Kidney capillary endothelial cell (primary cell): Measurements from ENCODE around the gene NFKB2.
A peak's percentile ranks its signal among the peaks of the same experiment; 100 is the strongest.

ENCODE experiments used
- DNase-seq: peaks from one replicate; pipeline ENCODE4 v3.0.0-alpha.2; 2018; ENCODE audit warnings: low spot score

NFKB2 gene

DNA sequence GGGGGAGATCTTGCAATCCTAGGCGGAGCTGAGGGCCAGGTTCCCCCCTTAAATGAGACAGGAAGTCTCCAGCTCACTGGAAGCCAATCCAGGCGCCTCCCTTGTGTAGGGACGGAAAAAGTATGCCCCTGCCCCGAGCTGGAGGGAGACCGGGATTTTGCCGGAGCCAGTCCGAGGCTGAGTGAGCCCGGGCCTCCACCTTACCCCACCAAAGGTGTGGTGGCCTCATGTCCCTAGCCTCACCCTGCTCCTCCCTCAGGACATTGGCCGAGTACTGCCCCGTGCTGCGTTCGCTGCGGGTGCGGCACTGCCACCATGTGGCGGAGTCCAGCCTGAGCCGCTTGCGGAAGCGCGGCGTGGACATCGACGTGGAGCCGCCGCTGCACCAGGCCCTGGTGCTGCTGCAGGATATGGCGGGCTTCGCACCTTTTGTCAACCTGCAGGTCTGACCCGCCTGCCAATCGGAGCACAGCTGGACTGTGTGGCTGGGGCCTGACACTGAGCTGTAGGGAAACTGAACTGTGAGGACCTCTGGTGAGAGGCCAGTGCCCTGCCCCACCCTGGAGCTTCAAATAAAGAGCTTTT is 27.1 kb downstream of the NFKB2 start:
- peak; percentile 72 for DNase-seq

DNA sequence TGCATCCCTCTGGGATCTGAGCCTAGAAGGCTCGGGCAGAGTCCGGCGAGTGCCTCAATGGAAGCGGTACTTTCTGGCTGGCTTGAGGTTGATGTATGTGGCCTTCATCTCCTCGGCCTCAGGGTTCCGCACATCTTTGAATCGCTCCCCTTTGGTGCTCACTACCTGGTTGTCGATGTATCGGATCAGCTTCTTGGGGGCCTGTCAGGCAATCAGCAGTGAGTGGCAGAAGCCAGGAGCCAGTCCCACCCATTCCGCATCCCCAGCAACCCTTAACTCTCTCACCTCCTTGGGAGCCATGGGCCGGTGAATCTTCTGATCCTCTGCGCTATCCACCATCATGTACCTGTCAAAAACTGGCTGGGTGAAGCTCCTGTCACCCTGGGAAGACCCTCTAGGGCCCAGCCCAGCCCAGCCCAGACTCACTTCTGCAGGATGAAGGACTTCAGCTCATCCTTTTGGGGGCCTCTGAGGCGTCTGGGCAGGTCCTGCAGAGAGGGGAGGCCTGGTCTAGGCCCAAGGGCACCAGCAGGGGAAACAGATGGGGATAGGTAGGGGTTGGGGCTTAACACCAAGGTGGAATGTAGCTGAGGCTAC is 28.0 kb downstream of the NFKB2 start:
- no peak for DNase-seq

DNA sequence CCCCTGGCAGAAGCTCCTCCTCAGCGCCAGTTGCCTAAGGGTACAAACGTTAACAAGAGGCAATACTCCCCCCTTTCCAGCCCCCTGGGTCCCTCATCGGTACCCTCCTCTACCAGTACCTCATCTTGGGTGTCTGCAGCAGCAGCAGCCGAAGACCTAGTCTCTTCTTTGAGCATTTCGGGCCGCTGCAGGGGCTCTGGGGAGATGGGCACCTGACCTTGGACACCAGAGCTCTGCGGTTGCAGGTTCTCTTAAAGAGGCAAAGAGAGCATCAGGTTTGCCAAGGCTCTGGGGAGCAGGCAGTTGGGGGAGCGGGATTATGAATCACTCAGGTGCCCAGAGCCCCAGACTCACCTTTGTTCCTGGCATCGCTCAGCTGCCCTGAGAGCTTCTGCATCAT is 28.6 kb downstream of the NFKB2 start:
- DNase-seq = no peak

DNA sequence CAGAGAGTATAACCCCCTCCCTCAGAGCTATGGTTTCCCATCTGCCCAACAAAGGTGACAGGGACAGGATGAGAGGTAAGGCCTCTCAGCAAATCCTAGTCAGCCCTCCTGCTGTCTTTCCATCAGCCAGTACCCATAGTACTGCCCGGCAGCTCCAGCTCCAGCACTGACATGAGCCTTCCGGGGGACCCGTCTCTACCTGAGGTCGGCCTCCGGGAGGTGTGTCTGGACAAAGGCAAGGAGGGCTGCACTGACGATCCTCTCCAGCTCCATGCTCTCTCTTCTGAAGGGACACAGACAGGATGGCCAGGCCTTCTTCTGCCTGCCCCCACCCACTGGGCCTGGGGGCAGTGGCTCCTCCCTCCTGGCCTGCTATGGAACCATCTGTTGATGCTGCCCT is 29.4 kb downstream of the NFKB2 start:
- no peak for DNase-seq

DNA sequence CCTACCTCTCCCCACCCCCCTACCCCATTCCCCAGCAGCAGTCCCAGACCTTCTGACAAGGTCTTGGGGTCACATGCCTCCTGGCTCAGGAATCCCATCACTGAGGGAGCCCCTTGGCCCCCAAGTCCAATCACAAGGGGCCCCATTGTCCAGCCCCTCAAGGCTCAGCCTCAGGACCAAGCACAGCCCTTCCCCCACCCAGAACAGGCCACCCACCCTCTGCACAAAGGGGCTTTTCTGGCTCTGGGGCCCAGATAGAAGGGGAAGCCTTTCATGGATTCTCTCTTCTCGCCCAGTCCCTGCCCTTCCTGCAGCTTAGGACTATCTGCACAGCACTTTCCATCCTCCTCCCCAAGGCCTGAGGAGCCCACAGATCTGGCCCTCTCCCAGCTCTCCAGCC is 29.9 kb downstream of the NFKB2 start:
- DNase-seq = no peak

DNA sequence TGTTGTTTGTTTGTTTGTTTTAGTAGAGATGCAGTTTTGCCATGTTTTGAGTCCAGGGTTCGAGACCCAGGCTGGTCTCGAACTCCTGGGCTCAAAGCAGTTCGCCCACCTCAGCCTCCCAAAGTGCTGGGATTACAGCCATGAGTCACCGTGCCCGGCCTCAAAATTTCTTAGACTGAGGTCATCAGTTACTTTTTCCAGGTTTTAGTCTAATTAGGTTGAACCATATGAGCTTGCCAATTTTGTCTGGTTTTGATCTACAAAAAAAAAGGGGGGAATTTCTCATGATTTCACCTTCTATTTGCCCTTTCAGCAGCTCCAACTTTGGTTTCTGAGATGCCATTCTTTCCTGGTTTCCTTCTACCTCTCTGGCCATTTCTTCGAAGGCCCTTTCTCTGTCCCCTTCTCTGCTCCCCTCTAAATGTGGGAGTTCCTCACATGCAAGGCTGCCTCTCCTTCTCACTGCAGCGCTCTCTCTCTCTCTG is 31.3 kb downstream of the NFKB2 start:
- DNase-seq = no peak

DNA sequence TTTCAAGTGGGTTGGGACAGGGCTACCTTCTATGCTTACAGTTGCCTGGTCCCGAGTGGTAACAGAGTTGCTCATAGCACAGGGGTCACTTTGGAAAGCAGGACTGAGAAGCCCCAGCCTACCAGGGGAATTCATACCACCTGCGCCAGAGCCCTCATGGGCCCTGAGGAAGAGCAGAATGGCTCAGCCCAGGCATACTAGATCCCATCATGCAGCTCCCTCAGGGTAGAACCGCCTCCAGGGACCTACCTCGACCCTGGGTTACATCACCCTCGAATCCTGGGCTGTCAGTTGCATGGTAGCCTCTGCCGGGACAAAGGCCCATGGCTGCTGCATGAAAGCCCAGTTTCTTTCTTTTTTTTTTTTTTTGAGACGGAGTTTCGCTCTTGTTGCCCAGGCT is 34.0 kb downstream of the NFKB2 start:
- no peak for DNase-seq

DNA sequence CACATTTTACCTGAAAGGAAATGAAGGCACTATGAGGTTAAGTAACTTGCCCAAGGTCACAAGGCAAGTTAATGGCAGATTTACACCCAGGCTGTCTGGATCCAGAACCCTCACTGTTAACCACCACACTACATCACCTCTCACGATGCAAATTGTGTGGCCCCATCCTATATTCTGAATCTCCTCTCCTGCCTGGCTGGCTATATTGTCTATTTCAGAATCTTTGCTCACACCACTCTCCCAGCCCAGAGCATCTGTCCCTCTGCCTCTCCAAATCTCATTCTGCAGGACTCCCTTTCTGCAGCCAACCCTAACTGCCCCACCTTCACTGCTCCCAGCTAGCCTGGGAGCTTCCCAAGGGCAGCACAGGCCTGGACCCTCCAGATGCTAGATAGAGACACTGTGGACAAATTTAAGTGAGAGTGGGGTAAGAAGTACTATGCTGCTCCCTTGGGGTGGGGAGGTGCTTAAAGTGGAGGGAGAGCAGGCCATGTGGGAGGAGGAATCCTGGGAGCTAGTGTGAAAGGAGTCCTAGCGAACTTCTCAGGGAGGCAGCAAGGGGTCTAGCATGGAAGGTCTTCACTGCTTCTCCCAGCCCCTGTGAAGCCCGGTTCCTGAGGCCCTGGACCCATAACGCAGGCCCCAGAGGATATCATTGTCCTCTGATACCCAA is 36.1 kb downstream of the NFKB2 start:
- no peak for DNase-seq

DNA sequence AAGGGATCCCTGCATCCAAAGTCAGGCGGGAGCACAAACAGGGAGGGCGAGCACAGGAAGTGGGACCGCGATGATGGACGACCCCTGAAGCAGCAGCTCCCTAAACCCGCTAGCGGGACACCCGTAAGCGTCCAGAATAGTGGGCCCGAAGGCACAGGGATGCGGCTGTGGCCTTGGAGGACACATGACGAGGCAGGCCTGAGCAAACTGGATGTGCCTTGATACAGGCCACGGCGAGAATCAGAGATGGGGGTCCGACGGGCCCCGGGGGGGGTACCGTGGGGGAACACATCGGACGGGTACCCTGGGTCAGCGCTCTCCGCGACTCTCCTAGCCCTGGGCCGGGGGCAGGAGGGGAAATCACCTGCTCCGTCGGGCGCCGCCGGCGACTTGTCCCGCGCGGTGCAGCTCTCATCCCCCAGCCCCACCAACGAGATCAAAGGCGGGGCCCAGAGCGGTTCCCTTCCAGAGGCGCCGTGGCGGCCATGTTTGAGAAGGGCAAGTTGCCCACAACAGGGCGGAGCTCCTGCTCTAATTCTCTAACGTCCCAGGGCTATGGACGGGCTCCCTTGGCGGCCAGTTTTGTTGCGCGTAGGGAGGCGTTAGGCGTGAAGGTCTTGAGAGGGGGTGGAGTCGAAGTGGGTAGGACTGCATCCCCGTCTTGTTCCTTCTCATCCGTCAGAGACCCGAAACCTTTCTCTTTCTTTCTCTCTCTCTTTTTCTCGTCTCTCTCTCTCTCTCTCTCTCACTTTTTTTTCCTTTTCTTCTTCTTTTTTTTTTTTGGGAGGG is 36.9 kb downstream of the NFKB2 start, which contains the start of gene CUEDC2:
Gene CUEDC2 (minus strand): TSS at position 413 of the 789 bp plus-strand sequence. CDS start 7,386 bp downstream, outside the sequence.
- DNase-seq = peak; percentile 91

DNA sequence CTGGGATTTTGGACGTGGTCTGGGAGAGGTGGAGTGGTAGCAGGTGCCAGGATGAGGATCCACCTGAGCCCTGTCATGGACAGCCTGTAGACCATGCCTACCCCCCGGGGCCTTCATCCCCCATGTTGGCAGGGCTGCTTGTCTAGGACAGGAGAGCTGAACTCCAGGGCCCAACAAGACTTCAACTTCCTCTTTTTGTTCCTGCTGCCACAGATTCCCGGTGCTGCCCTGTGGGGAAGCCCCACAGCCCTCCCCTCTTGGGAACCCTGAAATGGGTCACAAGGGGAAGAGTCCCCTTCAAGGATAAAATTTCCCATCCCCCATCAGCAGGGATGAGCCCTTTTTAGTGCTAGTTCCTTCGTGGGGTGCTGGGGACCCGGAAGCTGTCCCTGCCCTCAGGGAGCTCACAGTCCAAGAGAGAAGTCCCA is 38.1 kb downstream of the NFKB2 start:
- no peak for DNase-seq

DNA sequence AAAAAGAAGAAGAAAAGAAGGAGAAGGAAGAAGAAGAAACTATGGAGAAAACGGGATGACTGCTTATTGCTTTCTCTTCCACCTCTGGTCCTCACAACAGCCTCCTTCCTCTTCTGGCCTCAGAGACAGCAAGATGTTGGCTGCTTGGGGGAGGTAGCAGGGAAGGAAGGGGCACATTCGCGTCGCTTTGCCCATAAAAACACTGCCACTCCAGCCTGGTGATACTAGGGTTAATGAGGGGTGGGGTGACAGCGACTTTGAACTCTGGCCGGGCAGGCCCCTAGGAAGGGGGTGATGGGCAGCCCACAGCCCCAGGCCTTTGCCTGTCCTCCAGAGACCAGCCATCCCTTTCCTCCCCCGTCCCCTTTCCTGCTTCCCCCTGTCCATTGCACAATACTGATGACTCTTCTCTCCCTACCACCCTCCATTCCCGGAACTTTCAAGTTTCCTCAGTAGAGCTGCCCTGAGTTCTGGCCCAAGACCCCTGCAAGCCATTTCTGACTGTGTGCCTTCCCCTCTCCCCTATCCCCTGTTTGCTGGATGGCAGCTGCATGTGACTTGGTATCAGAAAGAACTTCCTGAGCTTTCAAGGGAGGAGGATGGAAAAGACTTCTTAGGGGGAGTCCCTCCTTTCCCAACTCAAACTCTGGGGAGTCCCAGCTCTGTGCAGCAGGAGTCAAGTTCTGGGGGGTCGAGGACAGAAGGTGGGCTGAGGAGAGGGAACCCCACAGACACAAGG is 39.1 kb downstream of the NFKB2 start:
- DNase-seq = no peak

DNA sequence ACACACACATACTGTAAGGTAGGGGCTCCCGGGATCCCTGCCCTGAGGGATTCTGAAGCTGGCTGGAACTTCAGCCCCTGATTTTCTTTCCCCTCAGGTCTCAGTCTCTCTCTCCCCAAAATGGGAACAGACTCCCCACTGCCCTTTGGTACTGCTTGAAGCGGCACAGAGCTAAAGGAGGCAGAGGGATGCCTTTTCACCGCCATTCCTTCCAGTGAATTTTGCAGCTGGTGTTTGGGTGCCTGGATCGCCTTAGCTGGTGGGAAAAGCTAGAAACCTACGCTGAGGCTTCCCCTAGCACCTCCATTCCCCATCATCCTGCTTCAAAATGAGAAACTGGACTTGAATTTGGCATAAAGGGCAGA is 39.6 kb downstream of the NFKB2 start:
- no peak for DNase-seq

DNA sequence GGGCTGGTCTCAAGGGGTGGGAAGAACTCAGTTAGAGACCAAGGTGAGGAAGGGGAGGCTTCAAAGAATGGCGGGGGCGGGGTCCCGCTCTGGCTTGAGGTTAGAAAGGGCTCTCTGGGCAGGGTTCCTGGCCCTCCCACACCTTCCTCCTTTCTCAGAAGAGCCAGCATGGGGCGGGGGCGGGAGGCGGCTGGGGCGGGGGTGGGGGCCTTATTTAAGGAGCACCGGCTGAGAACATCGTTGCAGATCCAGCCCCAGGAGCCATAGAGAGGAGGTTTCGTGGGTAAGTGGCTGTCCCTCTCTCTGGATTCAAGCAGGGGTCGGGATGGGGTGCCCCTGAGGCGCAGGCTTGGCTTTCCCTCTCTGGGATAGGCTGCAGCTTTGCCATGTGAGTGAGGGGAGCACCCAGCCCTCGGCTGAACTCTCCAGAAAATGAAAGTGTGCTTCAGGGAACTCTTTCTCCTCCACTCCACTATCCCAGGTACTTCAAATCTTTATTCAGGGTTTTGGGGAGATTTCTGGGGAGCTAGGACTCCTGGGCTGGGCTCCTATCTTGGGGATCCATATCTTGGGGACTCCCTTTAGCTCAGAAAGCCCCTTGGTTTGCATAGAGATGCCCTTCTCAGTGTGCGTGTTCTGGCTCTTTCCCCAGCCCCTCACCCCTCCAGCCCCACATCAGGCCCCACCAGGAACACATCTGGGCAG is 40.2 kb downstream of the NFKB2 start:
- DNase-seq = no peak

DNA sequence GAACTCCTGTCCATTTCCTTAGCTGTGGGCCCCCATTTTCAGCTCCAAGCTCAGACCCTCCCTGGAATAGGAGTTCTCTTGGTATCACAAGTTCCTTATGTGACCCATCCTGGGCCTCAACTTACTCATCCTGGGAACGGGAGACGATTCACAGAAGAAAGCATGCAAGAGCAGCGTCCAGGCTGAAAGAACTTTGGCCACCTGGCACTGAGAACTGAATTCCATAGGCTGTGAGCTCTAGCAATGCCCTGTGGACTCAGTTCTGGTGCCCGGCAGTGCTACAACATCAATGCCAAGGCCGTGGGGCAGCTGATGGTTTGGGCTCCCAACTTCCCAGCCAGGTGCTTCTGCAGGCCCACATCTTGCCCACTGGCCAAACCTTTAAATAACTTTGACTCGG is 40.8 kb downstream of the NFKB2 start:
- DNase-seq = no peak

DNA sequence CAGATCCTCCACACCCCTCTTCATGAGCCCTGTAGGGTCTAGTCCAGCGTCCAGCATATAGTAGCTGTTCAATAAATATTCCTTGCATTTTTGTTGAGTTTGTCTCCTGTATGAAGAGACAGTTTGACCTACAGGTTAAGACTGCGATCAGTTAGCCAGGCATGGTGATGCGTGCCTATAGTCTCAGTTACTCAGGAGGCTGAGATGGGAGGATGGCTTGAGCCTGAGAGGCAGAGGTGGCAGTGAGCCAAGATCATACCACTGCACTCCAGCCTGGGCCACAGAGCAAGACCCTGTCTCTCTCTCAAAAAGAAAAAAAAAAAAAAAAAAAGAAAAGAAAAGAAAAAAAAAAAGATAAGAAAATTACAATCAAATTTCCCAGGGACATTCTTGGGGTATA is 42.0 kb downstream of the NFKB2 start:
- DNase-seq = no peak

DNA sequence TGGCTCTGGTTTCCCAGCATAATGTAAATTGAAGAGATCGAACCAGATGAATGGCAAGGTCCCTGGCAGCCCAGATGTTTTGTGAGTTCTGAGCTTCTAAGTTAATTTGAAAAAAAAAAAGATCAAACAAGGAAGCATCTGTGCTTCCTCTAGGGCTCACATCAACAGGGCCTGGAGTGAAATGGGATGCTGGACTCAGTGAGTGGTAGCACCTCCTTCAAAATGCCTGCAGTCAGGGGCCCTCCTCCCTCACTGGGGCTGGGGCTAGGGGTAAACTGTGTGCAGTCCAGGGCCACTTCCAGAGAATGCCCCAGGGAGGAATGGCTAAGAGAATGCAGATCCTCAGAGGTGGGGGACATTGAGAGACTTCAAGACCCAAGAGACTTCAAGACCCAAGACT is 42.9 kb downstream of the NFKB2 start:
- DNase-seq = no peak

DNA sequence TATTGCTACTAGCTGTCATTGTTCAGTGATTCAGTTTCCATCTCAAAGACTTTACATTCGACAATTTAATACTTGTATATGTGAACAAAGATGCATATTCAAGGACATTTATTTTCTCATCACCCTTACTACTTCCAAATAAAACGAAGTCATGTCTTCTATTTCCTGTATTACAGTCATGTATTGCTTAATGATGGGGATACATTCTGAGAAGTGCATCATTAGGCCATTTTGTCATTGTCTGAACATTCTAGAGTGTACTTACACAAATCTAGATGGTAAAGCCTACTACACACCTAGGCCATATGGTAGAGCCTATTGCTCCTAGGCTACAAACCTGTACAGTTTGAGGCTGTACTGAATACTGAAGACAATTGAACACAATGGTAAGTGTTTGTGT is 49.3 kb downstream of the NFKB2 start:
- no peak for DNase-seq

DNA sequence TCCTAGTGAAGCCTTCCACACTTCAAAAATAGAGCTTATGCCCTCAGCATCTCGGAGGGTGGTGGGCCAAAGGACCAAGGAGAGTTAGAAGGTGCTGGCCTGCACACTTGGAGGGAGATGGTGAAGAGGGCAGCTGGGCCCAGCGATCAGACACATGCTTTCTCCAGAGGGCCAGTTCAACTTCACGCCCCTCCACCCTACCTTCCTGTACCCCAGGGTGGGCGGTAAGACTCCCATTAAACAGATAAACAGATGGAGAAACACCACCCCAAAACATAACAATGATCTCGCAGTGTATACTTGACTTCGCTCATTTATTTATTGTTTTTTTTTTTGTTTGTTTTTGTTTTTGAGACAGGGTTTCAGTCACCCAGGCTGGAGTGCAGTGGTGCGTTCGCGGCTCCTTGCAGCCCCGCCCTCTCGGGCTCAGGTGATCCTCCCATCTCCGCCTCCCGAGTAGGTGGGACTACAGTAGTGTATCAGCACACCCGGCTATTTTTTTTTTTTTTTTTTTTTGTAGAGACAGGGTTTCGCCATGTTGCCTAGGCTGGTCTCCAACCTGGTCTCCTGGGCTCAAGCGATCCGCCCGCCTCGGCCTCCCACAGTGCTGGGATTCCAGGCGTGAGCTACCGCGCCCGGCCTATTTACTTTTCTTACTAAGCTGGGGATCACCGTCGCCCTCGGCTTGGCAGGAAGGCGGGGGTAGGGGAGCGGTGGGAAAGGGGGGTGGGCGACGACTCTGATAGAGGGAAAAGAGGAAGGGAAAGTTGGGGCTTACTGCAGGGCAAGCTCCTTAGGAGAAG is 54.0 kb downstream of the NFKB2 start:
- DNase-seq = no peak

DNA sequence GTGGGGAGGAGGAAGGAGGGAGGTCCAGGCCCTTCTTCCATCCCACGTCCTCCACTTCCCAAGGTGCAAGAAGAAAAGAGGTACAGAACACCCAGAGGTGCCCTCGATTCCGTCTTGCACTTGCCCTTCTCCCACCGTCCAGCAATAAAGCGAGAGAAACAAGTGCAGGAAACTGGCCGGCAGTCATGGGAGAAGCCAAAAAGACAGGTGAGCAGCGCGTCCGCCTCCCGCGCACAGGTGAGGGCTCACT is 54.5 kb downstream of the NFKB2 start:
- no peak for DNase-seq

DNA sequence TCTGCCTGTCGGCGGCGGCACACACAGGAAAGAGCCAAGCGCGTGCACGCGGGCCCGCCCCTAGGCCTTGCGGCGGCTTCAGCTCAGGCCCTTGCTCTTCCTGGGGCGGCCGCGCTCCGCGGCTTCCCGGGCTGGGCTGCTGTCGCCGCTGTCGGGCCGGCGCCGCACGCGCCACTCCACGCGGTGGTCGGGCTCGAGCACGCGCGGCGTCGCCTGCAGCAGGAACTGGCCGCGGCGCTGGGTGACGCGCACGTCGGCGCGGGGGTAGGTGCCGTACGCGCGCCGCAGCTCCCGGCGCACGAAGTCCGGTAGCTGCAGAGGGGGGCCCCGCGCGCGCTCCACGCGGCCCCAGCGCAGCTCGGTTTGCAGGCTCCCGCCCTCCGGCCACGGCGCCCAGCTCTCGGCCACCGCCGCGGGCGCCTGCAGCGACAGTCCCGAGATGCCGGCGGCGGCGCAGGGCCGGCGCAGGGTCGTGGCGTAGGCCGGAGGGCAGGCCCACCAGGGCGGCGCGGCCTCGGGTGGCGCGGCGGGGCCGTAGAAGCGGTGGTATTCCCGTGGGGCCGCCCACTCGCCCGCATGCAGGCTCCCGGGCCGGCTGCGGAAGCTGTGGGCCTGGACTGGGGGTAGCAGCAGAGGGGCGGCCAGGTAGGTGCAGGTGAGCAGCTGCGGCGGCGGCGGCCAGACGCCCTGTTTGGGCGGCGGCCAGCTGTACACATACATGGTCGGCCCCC is 55.0 kb downstream of the NFKB2 start:
- DNase-seq = peak; percentile 64
